ENCODE data around the gene CDK5RAP2. TPM values are rescaled to one million over a fixed set of nuclear protein-coding genes. Genes with fewer than 3 reads are reported as not detected.

CDK5RAP2 gene
- polyA plus RNA-seq, 1 experiment: 30.3 TPM

DNA sequence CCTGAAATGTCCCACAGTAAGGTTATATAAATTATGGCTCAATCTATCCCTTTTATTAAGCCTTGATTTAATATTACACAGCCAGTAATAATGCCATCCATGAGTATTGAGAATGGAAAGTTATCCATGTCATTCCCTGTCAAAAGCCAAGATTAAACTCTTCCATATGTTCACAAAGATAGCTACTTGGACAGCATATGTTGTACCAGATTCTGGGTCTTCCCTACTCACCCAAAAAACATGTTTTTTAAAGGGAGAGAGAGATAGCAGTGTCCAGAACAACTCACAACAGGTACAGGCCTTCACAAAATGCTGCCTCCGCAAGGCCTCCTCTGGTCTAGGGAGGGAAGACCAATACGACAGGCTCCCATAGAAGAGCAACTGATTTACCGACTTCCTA is 15.4 kb downstream of the CDK5RAP2 start:
- DNase-seq (ENCODE audit: low read depth, low spot score): no peak
- Histone ChIP-seq H3K27ac (ENCODE audit: low read depth, low read length) (no peak overlapping the region), H3K4me3 (ENCODE audit: low read depth, low read length) (no peak overlapping the region), H3K9me3 (ENCODE audit: control insufficient read depth, insufficient read depth, low read length) (no peaks in the 10 kb centered on the region), H3K27me3 (ENCODE audit: control insufficient read depth, insufficient read depth, low read length) (no peaks in the 10 kb centered on the region)
- CTCF ChIA-PET: no interaction called here
- TF ChIP-seq, protein P1, sequence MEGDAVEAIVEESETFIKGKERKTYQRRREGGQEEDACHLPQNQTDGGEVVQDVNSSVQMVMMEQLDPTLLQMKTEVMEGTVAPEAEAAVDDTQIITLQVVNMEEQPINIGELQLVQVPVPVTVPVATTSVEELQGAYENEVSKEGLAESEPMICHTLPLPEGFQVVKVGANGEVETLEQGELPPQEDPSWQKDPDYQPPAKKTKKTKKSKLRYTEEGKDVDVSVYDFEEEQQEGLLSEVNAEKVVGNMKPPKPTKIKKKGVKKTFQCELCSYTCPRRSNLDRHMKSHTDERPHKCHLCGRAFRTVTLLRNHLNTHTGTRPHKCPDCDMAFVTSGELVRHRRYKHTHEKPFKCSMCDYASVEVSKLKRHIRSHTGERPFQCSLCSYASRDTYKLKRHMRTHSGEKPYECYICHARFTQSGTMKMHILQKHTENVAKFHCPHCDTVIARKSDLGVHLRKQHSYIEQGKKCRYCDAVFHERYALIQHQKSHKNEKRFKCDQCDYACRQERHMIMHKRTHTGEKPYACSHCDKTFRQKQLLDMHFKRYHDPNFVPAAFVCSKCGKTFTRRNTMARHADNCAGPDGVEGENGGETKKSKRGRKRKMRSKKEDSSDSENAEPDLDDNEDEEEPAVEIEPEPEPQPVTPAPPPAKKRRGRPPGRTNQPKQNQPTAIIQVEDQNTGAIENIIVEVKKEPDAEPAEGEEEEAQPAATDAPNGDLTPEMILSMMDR (IDR thresholded peaks at IDR 0.05; ENCODE audit: low read depth, low read length): no peak
- POLR2A ChIA-PET: no interaction called here

DNA sequence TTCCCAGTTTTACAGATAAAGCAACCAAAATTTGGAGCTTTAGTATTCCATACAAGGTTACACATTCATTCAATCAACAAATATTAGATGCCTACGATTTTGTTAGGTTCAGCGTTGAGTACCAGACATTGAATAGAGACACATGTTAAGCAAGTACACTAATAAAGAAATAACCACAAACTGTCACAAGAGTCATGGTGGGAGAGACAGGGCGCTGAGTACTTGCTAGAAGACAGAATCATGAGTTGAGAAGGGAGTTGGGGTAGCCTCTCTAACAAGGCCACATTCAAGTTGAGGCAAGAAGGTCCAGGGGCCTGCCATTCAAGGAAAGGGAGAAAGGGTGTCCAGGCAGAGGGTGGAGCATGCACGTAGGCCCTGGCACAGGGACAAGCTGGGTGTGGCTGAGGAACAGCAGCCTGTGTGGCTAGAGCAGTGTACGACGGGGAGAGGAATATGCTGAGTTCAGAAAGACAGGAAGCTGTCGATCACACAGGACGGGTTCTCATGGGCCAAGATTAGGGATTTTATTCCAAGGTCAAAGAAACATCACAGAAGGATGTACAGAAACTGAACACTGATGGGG is 17.0 kb downstream of the CDK5RAP2 start:
- no peak for DNase-seq (ENCODE audit: low read depth, low spot score)
- ChIA-PET POLR2A (no interaction called here), CTCF (no interaction called here)
- Histone ChIP-seq H3K9me3 (ENCODE audit: control insufficient read depth, insufficient read depth, low read length) (no peaks in the 10 kb centered on the region), H3K27ac (ENCODE audit: low read depth, low read length) (no peak overlapping the region), H3K27me3 (ENCODE audit: control insufficient read depth, insufficient read depth, low read length) (no peaks in the 10 kb centered on the region), H3K4me3 (ENCODE audit: low read depth, low read length) (no peak overlapping the region)
- TF ChIP-seq, protein P1 (IDR thresholded peaks at IDR 0.05; ENCODE audit: low read depth, low read length): no peak

DNA sequence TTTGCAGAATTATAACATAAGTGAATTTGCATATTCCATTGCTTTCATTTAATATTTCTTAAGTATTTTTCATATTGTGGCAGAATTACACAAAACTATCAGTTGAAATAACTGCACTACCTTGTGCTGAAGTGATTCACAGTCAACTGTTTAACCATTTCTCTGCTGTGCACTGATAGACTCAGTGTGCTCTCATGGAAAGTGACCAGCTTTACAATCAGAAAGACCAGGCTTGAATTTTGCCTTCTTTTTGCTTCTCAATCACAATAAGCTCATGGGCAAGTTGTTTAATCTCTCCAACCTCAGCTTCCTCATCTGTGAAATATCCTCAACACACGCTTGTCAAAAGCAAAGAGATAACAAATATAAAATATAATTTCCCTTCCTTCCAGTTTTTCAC is 18.3 kb downstream of the CDK5RAP2 start:
- no peak for DNase-seq (ENCODE audit: low read depth, low spot score)
- ChIA-PET POLR2A (no interaction called here), CTCF (interaction anchor here (1.8 kb wide), 1 partner anchor 8 kb away, joined by 4 read pairs; no protein-coding TSS in a partner anchor)
- no peaks in the 10 kb centered on the region for H3K9me3 ChIP-seq (ENCODE audit: control insufficient read depth, insufficient read depth, low read length)
- TF ChIP-seq, protein P1 (IDR thresholded peaks at IDR 0.05; ENCODE audit: low read depth, low read length): no peak
- no peak overlapping the region for H3K4me3 ChIP-seq (ENCODE audit: low read depth, low read length)
- no peaks in the 10 kb centered on the region for H3K27me3 ChIP-seq (ENCODE audit: control insufficient read depth, insufficient read depth, low read length)
- H3K27ac ChIP-seq (ENCODE audit: low read depth, low read length): no peak overlapping the region

DNA sequence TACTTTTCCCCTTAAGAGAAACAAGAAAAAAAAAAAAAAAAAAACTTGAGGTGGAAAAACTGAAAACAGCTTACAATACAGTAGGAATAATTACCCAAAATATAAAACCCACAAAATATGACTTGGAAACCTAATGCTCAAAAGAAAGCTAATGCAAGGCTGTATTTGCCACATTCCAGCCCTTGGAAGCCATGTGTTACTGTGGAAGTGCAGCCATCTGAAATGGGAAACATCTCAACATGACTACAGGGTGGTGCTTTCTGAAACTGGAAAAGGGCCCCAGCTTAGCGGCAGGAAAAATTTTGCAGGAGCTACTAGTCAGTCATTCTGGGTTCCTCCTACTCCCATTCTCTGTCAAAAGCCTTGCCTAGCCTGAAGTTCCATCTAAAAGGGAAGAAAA is 20.4 kb downstream of the CDK5RAP2 start:
- Histone ChIP-seq H3K27me3 (ENCODE audit: control insufficient read depth, insufficient read depth, low read length) (no peaks in the 10 kb centered on the region), H3K9me3 (ENCODE audit: control insufficient read depth, insufficient read depth, low read length) (no peaks in the 10 kb centered on the region), H3K27ac (ENCODE audit: low read depth, low read length) (no peak overlapping the region), H3K4me3 (ENCODE audit: low read depth, low read length) (no peak overlapping the region)
- TF ChIP-seq, protein P1 (IDR thresholded peaks at IDR 0.05; ENCODE audit: low read depth, low read length): no peak
- ChIA-PET POLR2A (interaction anchor here (1.2 kb wide), 1 partner anchor 12 kb away, joined by 3 read pairs; no protein-coding TSS in a partner anchor), CTCF (interaction anchor here (0.7 kb wide), 1 partner anchor 39 kb away, joined by 6 read pairs; no protein-coding TSS in a partner anchor)
- DNase-seq (ENCODE audit: low read depth, low spot score): no peak

DNA sequence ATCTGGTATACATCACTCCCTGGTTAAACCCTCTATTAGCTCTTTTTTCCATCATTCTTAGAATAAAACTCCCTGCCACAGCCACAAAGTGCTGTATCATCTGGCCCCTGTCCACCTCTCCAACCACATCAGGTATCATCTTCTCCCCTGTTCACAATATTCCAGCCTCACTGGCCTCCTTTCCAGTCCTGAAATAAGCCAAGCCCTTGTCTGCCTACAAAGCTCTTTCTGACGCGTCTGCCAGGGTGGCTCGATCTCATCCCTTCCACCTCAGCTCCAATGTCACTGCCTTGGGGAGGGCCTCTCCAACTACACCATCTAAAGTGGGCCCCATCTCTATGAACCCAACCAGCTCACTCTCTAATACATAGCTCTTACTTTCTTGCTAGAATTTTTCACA is 21.5 kb downstream of the CDK5RAP2 start:
- no peak overlapping the region for H3K4me3 ChIP-seq (ENCODE audit: low read depth, low read length)
- CTCF ChIA-PET: interaction anchor here (1.2 kb wide), 1 partner anchor 13 kb away, joined by 3 read pairs; no protein-coding TSS in a partner anchor
- no peak overlapping the region for H3K27ac ChIP-seq (ENCODE audit: low read depth, low read length)
- TF ChIP-seq, protein P1 (IDR thresholded peaks at IDR 0.05; ENCODE audit: low read depth, low read length): no peak
- no peak for DNase-seq (ENCODE audit: low read depth, low spot score)
- POLR2A ChIA-PET: no interaction called here
- no peaks in the 10 kb centered on the region for H3K9me3 ChIP-seq (ENCODE audit: control insufficient read depth, insufficient read depth, low read length)
- H3K27me3 ChIP-seq (ENCODE audit: control insufficient read depth, insufficient read depth, low read length): no peaks in the 10 kb centered on the region

All from AG04450 (cell line).